ENCODE results near the gene MS4A2.
"Not testable (repeated sequence)": the region's sequence is repeated elsewhere in the genome, so short reads cannot be mapped to it uniquely, and the experiment has no call there.

Gene MS4A2

DNA sequence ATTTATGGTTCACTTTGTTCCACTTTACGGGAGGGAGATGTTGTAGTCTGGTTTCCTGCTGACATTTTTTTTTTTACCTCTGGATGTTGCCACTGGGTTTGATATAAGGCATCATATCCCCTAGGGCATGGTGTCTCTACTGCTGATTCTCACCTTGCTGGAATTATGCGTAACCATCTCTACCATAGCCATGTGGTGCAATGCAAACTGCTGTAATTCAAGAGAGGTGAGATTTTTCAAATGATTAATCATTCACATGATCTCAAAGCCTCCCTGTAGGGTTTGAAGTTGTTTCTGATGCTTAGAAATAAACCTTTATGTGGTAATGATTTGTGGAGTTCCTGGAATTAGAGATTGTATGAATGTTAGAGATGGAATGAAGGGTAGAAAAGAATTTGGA, 19.0 kb upstream of the MS4A2 start:
- Histone ChIP-seq H3K9ac (ENCODE audit: insufficient read length) (no peak overlapping the region), H3K36me3 (ENCODE audit: insufficient read depth, low read length) (no peaks in the 10 kb centered on the region), H3K27ac (no peak overlapping the region), H3K9me3 (ENCODE audit: low read depth, low read length) (no peaks in the 10 kb centered on the region), H3K4me3 (no peak overlapping the region)
- no peak for DNase-seq (ENCODE audit: low read depth, low spot score)
- TF ChIP-seq FOXP2 (optimal IDR thresholded peaks at IDR 0.05; ENCODE audit: control extremely low read depth, extremely low read length, insufficient read depth), result no peak
- TF ChIP-seq POLR2AphosphoS5 (IDR thresholded peaks at IDR 0.05; ENCODE audit: borderline replicate concordance, low read depth, low read length), result no peak
- no peak for TF ChIP-seq EZH2 (IDR thresholded peaks at IDR 0.05)

DNA sequence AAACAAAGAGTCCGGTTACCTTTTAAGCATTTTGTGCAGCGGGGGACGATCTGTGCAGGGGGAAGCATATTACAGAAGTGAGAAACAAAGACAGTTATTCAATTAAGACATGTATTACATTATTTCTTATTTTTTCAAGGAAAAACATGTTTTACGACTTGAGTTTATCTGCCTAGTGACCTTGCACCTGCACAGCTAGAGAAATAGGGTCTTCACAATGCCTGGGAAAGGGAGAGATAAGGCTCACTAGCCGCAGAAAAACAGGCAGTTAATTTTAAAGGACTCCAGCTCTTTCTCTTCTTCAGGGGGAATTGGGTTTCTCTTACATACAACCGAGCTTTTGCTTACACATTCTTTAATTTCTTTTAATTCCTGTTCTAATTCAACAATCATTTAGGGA, 16.8 kb upstream of the MS4A2 start:
- H3K9me3 ChIP-seq (ENCODE audit: low read depth, low read length); DNase-seq (ENCODE audit: low read depth, low spot score); H3K36me3 ChIP-seq (ENCODE audit: insufficient read depth, low read length); H3K9ac ChIP-seq (ENCODE audit: insufficient read length); H3K27ac ChIP-seq; H3K4me3 ChIP-seq: not testable (repeated sequence)

DNA sequence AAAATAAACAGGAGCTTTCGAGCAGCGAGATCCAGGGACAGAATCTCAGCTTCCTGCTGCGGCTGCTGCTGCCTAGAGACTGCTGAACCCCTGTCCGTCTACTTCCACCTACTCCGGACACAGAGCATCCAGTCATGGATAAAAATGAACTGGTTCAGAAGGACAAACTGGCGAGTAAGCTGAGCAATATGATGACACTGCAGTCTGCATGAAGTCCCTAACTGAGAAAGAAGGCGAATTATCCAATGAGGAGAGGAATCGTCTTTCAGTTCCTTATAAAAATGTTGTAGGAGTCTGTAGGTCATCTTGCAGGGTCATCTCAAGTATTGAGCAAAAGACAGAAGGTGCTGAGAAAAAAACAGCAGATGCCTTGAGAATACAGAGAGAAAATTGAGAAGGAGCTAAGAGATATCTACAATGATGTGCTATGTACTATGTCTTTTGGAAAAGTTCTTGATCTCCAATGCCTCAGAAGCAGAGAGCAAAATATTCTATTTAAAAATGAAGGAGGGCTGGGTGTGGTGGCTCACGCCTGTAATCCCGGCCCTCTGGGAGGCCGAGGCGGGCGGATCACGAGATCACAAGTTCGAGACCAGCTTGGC, 11.1 kb upstream of the MS4A2 start:
- no peak for DNase-seq (ENCODE audit: low read depth, low spot score)
- Histone ChIP-seq H3K4me3 (no peak overlapping the region), H3K36me3 (ENCODE audit: insufficient read depth, low read length) (no peaks in the 10 kb centered on the region), H3K27ac (no peak overlapping the region), H3K9me3 (ENCODE audit: low read depth, low read length) (no peaks in the 10 kb centered on the region), H3K9ac (ENCODE audit: insufficient read length) (no peak overlapping the region)
- TF ChIP-seq POLR2AphosphoS5 (IDR thresholded peaks at IDR 0.05; ENCODE audit: borderline replicate concordance, low read depth, low read length) (no peak), EZH2 (IDR thresholded peaks at IDR 0.05) (no peak), FOXP2 (optimal IDR thresholded peaks at IDR 0.05; ENCODE audit: control extremely low read depth, extremely low read length, insufficient read depth) (no peak)

DNA sequence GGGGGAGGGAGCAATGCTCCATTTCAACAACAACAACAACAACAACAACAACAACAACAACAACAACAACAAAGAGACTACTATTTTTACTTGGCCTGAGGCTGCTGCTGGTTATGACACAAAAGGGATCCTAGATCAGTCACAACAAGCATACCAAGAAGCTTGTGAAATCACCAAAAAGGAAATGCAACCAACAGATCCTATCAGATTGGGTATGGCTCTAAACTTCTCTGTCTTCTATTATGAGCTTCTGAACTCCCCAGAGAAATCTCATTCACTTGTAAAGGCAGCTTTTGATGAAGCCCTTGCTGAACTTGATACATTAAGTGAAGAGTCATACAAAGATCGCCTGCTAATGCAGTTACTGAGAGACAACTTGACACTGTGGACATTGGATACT, 10.5 kb upstream of the MS4A2 start:
- no peak overlapping the region for H3K27ac ChIP-seq
- no peaks in the 10 kb centered on the region for H3K36me3 ChIP-seq (ENCODE audit: insufficient read depth, low read length)
- no peak overlapping the region for H3K4me3 ChIP-seq
- no peak for DNase-seq (ENCODE audit: low read depth, low spot score)
- no peak for TF ChIP-seq POLR2AphosphoS5 (IDR thresholded peaks at IDR 0.05; ENCODE audit: borderline replicate concordance, low read depth, low read length)
- TF ChIP-seq FOXP2 (optimal IDR thresholded peaks at IDR 0.05; ENCODE audit: control extremely low read depth, extremely low read length, insufficient read depth), result no peak
- TF ChIP-seq EZH2 (IDR thresholded peaks at IDR 0.05), result no peak
- no peaks in the 10 kb centered on the region for H3K9me3 ChIP-seq (ENCODE audit: low read depth, low read length)
- no peak overlapping the region for H3K9ac ChIP-seq (ENCODE audit: insufficient read length)

DNA sequence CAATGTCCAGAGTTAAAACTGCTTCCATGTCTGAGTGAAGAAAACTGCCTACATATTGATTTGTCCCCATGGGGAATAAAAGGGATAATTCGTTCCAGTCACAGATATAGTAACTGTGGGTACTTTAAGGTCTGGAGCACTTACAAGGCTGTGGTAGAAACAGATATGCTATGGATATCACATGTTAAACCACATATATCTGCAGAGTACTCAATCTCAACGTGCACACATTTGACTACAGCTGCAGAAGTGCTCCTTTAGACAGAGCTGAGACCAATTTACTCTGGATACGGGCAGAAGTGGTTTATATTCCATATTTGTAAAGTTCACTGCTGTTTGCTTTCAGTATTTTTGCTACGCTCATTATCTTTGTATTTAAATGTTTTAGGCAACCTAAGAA, 9.7 kb upstream of the MS4A2 start:
- DNase-seq (ENCODE audit: low read depth, low spot score), result no peak
- no peak overlapping the region for H3K4me3 ChIP-seq
- H3K9ac ChIP-seq (ENCODE audit: insufficient read length), result no peak overlapping the region
- TF ChIP-seq EZH2 (IDR thresholded peaks at IDR 0.05) (no peak), POLR2AphosphoS5 (IDR thresholded peaks at IDR 0.05; ENCODE audit: borderline replicate concordance, low read depth, low read length) (no peak)
- no peaks in the 10 kb centered on the region for H3K9me3 ChIP-seq (ENCODE audit: low read depth, low read length)
- no peak overlapping the region for H3K27ac ChIP-seq
- H3K36me3 ChIP-seq (ENCODE audit: insufficient read depth, low read length), result no peaks in the 10 kb centered on the region

DNA sequence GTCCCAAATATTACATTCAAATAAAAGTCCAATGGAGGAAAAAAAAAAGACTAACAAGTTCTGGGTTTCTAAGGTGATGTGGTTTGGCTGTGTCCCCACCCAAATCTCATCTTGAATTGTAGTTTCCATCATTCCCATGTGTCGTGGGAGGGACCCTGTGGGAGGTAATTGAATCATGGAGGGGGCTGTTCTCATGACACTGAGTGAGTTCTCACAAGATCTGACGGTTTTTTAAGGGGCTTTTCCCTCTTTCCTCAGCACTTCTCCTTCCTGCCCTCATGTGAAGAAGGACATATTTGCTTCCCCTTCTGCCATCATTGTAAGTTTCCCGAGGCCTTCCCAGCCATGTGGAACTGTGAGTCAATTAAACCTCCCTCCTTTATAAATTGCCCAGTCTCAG, 7.9 kb upstream of the MS4A2 start:
- H3K9me3 ChIP-seq (ENCODE audit: low read depth, low read length), result no peaks in the 10 kb centered on the region
- H3K36me3 ChIP-seq (ENCODE audit: insufficient read depth, low read length), result no peaks in the 10 kb centered on the region
- no peak overlapping the region for H3K4me3 ChIP-seq
- no peak for DNase-seq (ENCODE audit: low read depth, low spot score)
- no peak overlapping the region for H3K9ac ChIP-seq (ENCODE audit: insufficient read length)
- TF ChIP-seq EZH2 (IDR thresholded peaks at IDR 0.05) (no peak), FOXP2 (optimal IDR thresholded peaks at IDR 0.05; ENCODE audit: control extremely low read depth, extremely low read length, insufficient read depth) (no peak), POLR2AphosphoS5 (IDR thresholded peaks at IDR 0.05; ENCODE audit: borderline replicate concordance, low read depth, low read length) (no peak)
- H3K27ac ChIP-seq, result no peak overlapping the region

DNA sequence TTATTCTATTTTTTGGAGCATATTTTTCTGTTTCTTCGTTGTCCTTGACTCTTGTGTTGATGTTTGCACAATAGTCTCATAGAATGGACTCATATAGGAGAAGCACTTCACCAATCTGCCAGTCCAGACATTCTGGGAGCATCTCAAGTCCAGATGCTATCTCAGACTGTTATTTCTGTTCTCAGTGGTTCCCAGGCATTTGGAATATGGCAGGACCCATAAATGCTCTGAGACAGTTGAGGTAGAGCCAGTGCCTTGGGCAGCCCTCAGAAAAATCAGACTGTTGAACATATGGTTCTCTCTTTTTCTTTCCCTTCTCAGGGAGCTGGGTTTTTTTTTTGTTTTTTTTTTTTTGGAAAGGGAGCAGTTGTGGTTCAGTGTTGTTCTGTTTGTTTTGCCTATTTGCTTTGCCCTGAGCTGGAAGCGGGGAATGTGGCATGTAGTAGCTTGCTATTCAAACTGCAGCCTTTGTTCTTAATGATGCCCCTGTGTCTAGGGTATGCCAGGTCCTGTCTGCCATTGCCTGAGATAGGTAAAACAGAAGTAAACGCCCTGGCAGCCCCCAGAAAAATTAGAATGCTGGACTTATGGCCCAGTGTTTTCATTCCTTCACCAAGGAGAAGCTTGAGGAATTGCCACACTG, 3.7 kb upstream of the MS4A2 start:
- no peak overlapping the region for H3K4me3 ChIP-seq
- H3K9ac ChIP-seq (ENCODE audit: insufficient read length), result no peak overlapping the region
- no peaks in the 10 kb centered on the region for H3K9me3 ChIP-seq (ENCODE audit: low read depth, low read length)
- DNase-seq (ENCODE audit: low read depth, low spot score), result no peak
- no peak for TF ChIP-seq FOXP2 (optimal IDR thresholded peaks at IDR 0.05; ENCODE audit: control extremely low read depth, extremely low read length, insufficient read depth)
- TF ChIP-seq EZH2 (IDR thresholded peaks at IDR 0.05), result no peak
- no peak for TF ChIP-seq POLR2AphosphoS5 (IDR thresholded peaks at IDR 0.05; ENCODE audit: borderline replicate concordance, low read depth, low read length)
- H3K27ac ChIP-seq, result no peak overlapping the region
- no peaks in the 10 kb centered on the region for H3K36me3 ChIP-seq (ENCODE audit: insufficient read depth, low read length)

DNA sequence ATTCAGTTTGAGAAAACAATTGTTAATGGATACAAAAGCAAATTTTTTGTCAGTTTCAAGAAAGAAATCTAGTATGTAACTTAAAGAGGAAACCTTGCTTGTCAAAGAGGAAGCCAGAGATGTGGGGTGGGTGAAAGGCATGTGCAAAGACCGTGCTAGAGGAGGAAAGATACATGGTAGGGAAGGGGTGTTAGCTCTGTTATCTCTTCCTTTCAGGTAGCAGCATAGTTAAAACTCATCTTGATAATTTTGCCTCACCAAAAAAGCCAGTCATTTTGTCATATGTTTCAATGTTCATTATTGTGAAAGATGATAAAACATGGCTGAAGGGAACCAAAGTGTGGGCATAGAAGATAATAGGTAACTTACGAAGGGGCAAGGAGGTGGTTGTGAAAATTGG, 2.6 kb upstream of the MS4A2 start:
- H3K36me3 ChIP-seq (ENCODE audit: insufficient read depth, low read length), result no peaks in the 10 kb centered on the region
- TF ChIP-seq EZH2 (IDR thresholded peaks at IDR 0.05) (no peak), FOXP2 (optimal IDR thresholded peaks at IDR 0.05; ENCODE audit: control extremely low read depth, extremely low read length, insufficient read depth) (no peak), POLR2AphosphoS5 (IDR thresholded peaks at IDR 0.05; ENCODE audit: borderline replicate concordance, low read depth, low read length) (no peak)
- no peak overlapping the region for H3K4me3 ChIP-seq
- no peak overlapping the region for H3K9ac ChIP-seq (ENCODE audit: insufficient read length)
- H3K9me3 ChIP-seq (ENCODE audit: low read depth, low read length), result no peaks in the 10 kb centered on the region
- H3K27ac ChIP-seq, result no peak overlapping the region
- no peak for DNase-seq (ENCODE audit: low read depth, low spot score)

DNA sequence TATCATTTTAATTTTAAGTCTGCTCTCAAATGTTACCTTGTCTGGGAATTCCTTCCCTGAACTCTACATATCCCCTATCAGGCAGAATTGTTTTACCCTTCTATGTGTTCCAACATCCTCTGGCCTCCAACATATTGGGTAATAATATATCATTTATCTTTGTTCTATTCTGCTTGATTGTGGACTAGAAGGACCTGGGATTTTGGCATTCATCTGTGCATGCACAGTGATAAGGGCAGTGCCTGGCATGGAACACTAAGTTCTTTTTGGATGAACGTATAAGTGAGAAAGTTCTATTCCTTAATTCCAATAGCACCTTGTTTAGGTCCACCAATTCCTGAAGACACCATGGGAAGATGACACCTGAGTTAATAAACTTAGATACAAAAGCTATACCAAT, 1.2 kb upstream of the MS4A2 start:
- DNase-seq (ENCODE audit: low read depth, low spot score), result no peak
- Histone ChIP-seq H3K27ac (no peak overlapping the region), H3K36me3 (ENCODE audit: insufficient read depth, low read length) (no peaks in the 10 kb centered on the region), H3K9ac (ENCODE audit: insufficient read length) (no peak overlapping the region), H3K4me3 (no peak overlapping the region), H3K9me3 (ENCODE audit: low read depth, low read length) (no peaks in the 10 kb centered on the region)
- no peak for TF ChIP-seq EZH2 (IDR thresholded peaks at IDR 0.05)
- TF ChIP-seq FOXP2 (optimal IDR thresholded peaks at IDR 0.05; ENCODE audit: control extremely low read depth, extremely low read length, insufficient read depth), result no peak
- TF ChIP-seq POLR2AphosphoS5 (IDR thresholded peaks at IDR 0.05; ENCODE audit: borderline replicate concordance, low read depth, low read length), result no peak
